NCI-H345 (cell line): ENCODE results near the gene UCN.
"Not testable (repeated sequence)": the region's sequence is repeated elsewhere in the genome, so short reads cannot be mapped to it uniquely, and the experiment has no call there.

Experiments used
- DNase-seq: peaks from one replicate; lab custom pipeline; 2025; lab: John Stamatoyannopoulos, UW

UCN gene

GRCh38 chr2:27314709-27315108, 6.5 kb upstream of the UCN start:
- no peak for DNase-seq

DNA sequence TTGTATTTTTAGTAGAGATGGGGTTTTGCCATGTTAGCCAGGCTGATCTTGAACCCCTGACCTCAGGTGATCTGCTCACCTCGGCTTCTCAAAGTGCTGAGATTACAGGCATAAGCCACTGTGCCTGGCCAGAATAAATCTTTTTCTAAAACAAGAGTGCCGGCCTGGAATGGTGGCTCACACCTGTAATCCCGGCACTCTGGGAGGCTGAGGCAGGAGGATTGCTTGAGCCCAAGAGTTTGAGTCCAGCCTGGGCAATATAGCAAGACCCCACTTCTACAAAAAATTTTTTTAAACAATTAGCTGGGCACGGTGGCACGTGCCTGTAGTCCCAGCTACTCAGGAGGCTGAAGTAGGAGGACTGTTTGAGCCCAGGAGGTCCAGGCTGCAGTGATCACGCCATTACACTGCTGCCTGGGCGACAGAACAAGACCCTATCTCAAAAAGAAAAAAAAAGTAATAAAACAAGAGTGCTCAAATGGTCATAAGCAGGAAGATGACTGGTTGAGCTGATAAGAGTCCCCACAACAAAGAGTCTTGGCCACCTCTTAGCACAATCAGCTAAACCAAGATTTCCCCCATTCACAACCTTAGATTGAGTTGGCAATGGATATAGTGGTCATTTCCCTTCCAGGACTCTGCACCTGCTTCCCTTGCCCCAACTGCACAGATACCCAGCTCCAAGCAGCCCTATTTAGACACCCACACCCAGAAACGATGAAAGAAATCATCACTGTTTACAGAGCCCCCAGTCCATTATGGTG, 5.8 kb upstream of the UCN start:
- no peak for DNase-seq

- no peak for DNase-seq
These were observed 3.9 kb upstream of the UCN start for GRCh38 chr2:27312152-27312551.

DNA sequence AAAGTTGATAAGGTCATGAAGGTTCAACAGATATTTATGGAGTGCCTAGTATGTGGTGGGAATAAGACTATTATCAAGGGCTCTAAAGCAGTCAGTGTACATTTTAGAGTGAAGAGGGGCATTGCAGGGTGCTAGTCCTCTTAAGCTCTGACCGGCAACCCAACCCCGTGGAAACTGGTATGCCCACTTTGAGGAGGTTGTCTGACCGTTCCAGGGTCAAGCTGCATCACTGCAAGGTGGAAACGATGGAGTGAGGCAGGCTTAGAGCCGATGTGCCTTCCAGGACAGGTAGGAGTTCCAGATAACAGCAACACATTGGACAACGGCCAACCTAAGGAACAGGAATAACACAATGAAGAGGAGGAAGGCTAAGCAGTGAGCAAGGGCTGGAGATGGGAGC, 1.4 kb upstream of the UCN start:
- DNase-seq: no peak

DNA sequence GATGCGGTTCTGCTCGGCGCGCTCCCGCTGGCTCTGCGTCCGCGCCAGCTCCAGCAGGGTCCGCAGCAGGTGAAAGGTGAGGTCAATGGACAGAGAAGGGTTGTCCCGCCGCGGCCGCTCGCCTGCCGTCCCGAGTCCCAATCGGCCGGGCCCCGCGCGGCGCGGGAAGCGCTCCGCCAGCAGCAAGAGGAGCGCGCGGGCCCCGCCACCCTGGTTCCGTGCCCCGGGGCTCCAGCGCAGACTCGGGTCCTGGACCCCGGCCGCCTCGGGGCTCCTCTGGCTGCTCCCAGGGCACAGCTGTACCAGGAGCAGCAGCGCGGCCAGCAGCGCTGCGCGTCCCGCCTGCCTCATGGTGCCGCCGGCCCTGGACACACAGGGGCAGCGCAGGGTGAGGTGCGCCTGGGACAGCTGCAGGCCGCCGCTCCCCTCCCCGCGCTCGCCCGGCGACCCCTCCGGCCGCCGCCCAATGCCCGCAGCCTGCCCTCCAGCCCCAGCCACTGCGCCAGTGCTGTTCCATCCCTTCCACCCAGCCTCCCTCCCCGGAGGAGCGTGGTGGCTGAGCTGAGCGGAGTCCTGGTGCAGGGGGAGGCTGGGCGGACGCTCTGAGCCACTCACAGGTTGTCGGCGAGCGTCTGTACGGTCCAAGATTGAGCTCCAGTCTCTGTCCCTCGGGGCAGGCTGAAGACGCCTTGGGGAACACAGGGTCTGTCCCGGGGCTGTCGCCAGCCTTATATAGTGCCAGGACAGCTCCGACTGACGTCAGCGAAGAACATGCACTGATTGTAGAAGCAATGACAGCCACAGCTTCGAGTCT, 493 bp downstream of the UCN start:
- no peak for DNase-seq

GRCh38 chr2:27307287-27307544, 1.0 kb downstream of the UCN start:
- DNase-seq: no peak

DNA sequence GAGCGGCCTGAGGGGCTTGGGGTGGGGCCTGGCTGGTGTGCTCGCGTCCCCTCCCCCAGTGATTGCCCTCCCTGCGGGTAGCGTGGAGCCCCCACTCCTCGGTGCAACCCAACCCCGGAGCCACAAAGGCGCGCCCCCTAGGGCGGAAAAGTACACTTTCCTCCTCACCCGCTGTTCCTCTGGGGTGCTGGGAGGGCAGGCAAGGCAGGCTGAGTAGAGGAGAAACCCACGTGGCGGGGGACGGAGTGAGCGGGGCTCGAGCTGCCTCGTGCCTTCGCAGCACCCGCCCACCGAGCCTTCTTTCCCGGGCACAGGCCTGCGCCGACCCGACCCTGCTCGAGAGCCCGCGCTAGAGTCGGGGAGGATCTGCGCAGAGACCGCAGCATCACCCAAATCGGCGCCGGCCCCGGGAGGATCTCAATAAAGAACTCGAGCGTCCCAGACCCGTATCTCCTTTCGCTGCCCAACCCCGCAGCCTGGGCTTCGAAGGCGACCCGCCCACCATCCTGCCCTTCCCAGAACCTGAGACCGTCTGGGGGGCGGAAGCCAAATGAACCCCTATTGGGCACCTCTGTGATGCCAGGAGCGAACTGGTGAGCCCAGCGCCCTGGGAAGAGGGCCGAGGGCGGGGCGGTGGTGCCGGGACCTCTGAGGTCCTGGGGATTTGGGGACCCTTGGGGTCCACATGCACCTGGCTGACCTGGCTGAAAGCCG, 1.5 kb downstream of the UCN start:
- DNase-seq: no peak

DNA sequence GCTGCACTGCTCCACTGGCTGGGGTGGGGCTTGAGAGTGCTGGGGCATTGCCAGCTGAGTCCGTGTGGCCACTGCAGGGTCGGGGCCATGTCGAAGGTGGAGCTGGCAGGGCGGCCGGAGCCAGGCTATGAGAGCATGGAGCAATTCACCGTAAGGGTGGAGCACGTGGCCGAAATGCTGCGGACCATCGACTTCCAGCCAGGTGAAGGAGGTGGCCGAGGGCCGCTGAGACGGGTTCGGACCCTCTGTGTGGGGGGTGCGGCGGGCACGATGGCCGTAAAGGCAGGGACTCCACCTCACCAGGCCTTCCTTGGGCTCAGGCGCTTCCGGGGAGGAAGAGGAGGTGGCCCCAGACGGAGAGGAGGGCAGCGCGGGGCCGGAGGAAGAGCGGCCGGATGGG, 2.1 kb downstream of the UCN start:
- no peak for DNase-seq

- no peak for DNase-seq
These were observed 2.7 kb downstream of the UCN start for GRCh38 chr2:27305516-27305915.

GRCh38 chr2:27304488-27305240, 3.6 kb downstream of the UCN start:
- DNase-seq: no peak

- peak; percentile 83 for DNase-seq
These were observed 4.9 kb downstream of the UCN start for GRCh38 chr2:27303093-27304025.

DNA sequence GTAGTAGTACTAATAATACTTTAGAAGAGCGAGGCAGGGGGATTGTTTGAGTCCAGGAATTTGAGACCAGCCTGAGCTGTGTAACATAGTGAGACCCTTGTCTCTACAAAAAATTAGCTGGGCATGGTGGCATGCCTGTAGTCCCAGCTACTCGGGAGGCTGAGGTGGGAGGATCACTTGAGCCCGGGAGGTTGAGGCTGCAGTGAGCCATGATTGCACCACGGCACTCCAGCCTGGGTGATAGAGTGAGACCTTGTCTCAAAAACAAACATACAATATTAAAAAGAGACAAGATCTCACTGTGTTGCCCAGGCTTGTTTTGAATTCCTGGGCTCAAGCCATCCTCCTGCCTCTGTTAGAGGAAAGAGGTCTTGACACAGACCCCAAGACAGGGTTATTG, 7.6 kb downstream of the UCN start:
- DNase-seq: not testable (repeated sequence)

- no peak for DNase-seq
These were observed 9.7 kb downstream of the UCN start for GRCh38 chr2:27298391-27299080.

DNA sequence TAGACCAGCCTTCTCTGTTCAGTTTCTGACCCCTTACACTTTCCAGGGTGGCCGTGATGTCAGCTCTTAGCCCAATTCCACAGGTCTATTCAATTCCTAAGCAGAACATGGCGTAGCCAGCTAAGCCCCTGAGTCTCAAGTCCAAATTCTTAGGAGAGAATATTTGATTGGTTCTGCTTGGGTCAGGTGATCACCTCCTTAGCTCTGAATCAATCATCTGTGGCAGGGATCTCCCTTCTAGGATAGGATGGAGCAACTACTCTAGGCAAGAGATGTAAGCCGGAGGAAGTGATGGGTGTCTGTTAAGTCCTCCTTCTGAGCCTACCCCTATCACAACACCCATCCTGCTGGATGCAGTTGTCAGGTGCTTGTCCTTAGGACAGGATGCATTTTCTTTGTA, 11.1 kb downstream of the UCN start:
- no peak for DNase-seq

GRCh38 chr2:27296481-27296880, 11.8 kb downstream of the UCN start:
- no peak for DNase-seq

DNA sequence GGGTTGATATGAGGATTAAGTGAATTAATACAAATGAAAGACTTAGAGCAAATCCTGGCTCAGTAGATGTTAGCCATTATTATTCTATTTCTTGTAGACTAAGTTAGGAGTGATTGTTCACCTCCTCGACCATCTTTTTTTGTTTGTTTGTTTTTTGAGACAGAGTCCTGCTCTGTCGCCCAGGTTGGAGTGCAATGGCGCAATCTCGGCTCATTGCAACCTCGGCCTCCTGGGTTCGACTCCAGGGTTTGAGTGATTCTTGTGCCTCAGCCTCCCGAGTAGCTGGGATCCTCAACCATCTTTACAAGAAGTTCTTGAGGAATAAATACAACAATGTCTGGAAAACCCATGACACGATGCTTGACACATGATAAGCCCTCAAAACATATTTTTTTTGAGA, 13.3 kb downstream of the UCN start:
- DNase-seq: no peak

- DNase-seq: no peak
These were observed 16.4 kb downstream of the UCN start for GRCh38 chr2:27291865-27292264.

- no peak for DNase-seq
These were observed 17.7 kb downstream of the UCN start for GRCh38 chr2:27290549-27290948.

- no peak for DNase-seq
These were observed 19.6 kb downstream of the UCN start for GRCh38 chr2:27288610-27289009.

DNA sequence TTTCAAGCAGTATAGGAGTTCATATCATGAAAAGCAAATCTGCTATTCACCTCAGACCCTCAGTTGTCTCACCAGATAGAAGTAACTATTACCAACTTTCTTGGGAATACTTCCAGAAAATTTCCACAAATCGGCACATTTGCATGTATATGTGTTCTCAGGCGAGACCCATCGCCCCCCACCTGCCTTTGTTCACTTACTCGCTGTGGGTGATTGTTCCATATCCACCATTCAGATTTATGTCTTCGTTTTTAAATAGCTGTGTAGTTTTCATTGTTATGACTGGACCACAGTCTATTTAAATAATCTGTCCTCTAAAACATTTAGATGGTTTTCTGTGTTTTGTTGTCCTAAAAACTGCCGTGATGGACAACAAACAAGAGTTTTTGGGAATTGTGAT, 22.8 kb downstream of the UCN start:
- no peak for DNase-seq

- no peak for DNase-seq
These were observed 23.2 kb downstream of the UCN start for GRCh38 chr2:27284996-27285395.
